Measurements from ENCODE around the gene RBM17. TPM values are rescaled to one million over a fixed set of nuclear protein-coding genes. Genes with fewer than 3 reads are reported as not detected.

RBM17 gene
- total RNA-seq, 1 donor from 2014 or later: 112 TPM

- no peaks in the 10 kb centered on the region for H3K27me3 Mint-ChIP-seq (ENCODE audit: low read depth)
- H3K27ac Mint-ChIP-seq: peak overlapping the region; percentile 56
- TF ChIP-seq CTCF (IDR thresholded peaks at IDR 0.05; ENCODE audit: unreplicated experiment): no peak
Observed at GRCh38 chr10:6117711-6118110, 28.9 kb downstream of the RBM17 start.

GRCh38 chr10:6119423-6119822 lies 30.6 kb downstream of the RBM17 start:
- H3K4me1 Mint-ChIP-seq: peaks cover 18% of the 10 kb centered on the region
- H3K4me3 Mint-ChIP-seq: no peak overlapping the region
- peak overlapping the region; percentile 8 for H3K27ac Mint-ChIP-seq
- no peaks in the 10 kb centered on the region for H3K27me3 Mint-ChIP-seq (ENCODE audit: low read depth)
- TF ChIP-seq CTCF (IDR thresholded peaks at IDR 0.05; ENCODE audit: unreplicated experiment): no peak
- no peak for DNase-seq (ENCODE audit: low spot score in 2 of 2, unreplicated experiment in 2 of 2)
- no peaks in the 10 kb centered on the region for H3K9me3 Mint-ChIP-seq
- peaks cover 11% of the 10 kb centered on the region for H3K36me3 Mint-ChIP-seq

More at GRCh38 chr10:6117711-6118110, 28.9 kb downstream of the RBM17 start:
- no peak for DNase-seq (ENCODE audit: low spot score in 2 of 2, unreplicated experiment in 2 of 2)
- no peak overlapping the region for H3K4me3 Mint-ChIP-seq
- H3K4me1 Mint-ChIP-seq: peaks cover 16% of the 10 kb centered on the region
- peaks cover 27% of the 10 kb centered on the region for H3K36me3 Mint-ChIP-seq
- H3K9me3 Mint-ChIP-seq: no peaks in the 10 kb centered on the region

- Mint-ChIP-seq H3K27ac (peak overlapping the region; percentile 11), H3K4me1 (peaks cover 23% of the 10 kb centered on the region), H3K27me3 (ENCODE audit: low read depth) (no peaks in the 10 kb centered on the region), H3K36me3 (peaks cover 8% of the 10 kb centered on the region), H3K9me3 (no peaks in the 10 kb centered on the region), H3K4me3 (no peak overlapping the region)
- no peak for DNase-seq (ENCODE audit: low spot score in 2 of 2, unreplicated experiment in 2 of 2)
- TF ChIP-seq CTCF (IDR thresholded peaks at IDR 0.05; ENCODE audit: unreplicated experiment): no peak
Observed at GRCh38 chr10:6119962-6120361, 31.1 kb downstream of the RBM17 start.

GRCh38 chr10:6120691-6121090 lies 31.9 kb downstream of the RBM17 start:
- no peak overlapping the region for H3K4me3 Mint-ChIP-seq
- no peak for TF ChIP-seq CTCF (IDR thresholded peaks at IDR 0.05; ENCODE audit: unreplicated experiment)
- H3K27me3 Mint-ChIP-seq (ENCODE audit: low read depth): no peaks in the 10 kb centered on the region
- H3K27ac Mint-ChIP-seq: peak overlapping the region; percentile 10
- H3K36me3 Mint-ChIP-seq: peaks cover 6% of the 10 kb centered on the region
- no peak for DNase-seq (ENCODE audit: low spot score in 2 of 2, unreplicated experiment in 2 of 2)
- no peaks in the 10 kb centered on the region for H3K9me3 Mint-ChIP-seq
- peaks cover 21% of the 10 kb centered on the region for H3K4me1 Mint-ChIP-seq

- no peak overlapping the region for H3K4me3 Mint-ChIP-seq
- no peaks in the 10 kb centered on the region for H3K27me3 Mint-ChIP-seq (ENCODE audit: low read depth)
- peaks cover 18% of the 10 kb centered on the region for H3K4me1 Mint-ChIP-seq
- peaks cover 4% of the 10 kb centered on the region for H3K36me3 Mint-ChIP-seq
- no peak for TF ChIP-seq CTCF (IDR thresholded peaks at IDR 0.05; ENCODE audit: unreplicated experiment)
- DNase-seq (ENCODE audit: low spot score in 2 of 2, unreplicated experiment in 2 of 2): no peak
- H3K27ac Mint-ChIP-seq: no peak overlapping the region
- no peaks in the 10 kb centered on the region for H3K9me3 Mint-ChIP-seq
Observed at GRCh38 chr10:6121146-6121545, 32.3 kb downstream of the RBM17 start.

GRCh38 chr10:6123532-6123931 lies 34.7 kb downstream of the RBM17 start:
- Mint-ChIP-seq H3K9me3 (no peaks in the 10 kb centered on the region), H3K27ac (peak overlapping the region; percentile 15), H3K4me3 (no peak overlapping the region), H3K4me1 (peaks cover 21% of the 10 kb centered on the region), H3K36me3 (peaks cover 1% of the 10 kb centered on the region), H3K27me3 (ENCODE audit: low read depth) (no peaks in the 10 kb centered on the region)
- TF ChIP-seq CTCF (IDR thresholded peaks at IDR 0.05; ENCODE audit: unreplicated experiment): no peak
- DNase-seq (ENCODE audit: low spot score in 2 of 2, unreplicated experiment in 2 of 2): no peak

All from mesothelial cell of epicardium (in vitro differentiated cells).